Cardiac muscle cell (in vitro differentiated cells and primary cell): ENCODE data around the gene PTH1R. TPM values are rescaled to one million over a fixed set of nuclear protein-coding genes. Genes with fewer than 3 reads are reported as not detected.

Experiments used
- DNase-seq, 2 donors: peaks; one replicate each; pipeline versions ENCODE4 v3.0.0 to v3.0.0-alpha.2; 2010 to 2017; ENCODE audit warnings: low read depth in 1 of 2, low spot score in 1 of 2
- H3K27ac ChIP-seq: fragments of 200-600 bp; sonication (generic); 2 replicates; pipeline ENCODE4 v1.5.1; 2016
- H3K27me3 ChIP-seq: fragments of 200-600 bp; sonication (generic); 2 replicates; pipeline ENCODE4 v1.6.0; 2016; ENCODE audit warnings: control low read depth
- H3K36me3 ChIP-seq: fragments of 200-600 bp; sonication (generic); 2 replicates; pipeline ENCODE4 v1.5.1; 2016; ENCODE audit warnings: control low read depth
- H3K4me1 ChIP-seq: fragments of 200-600 bp; sonication (generic); 2 replicates; pipeline ENCODE4 v1.8.1; 2017; ENCODE audit warnings: low read depth, mild to moderate bottlenecking, mixed run types
- H3K4me3 ChIP-seq: fragments of 200-600 bp; sonication (generic); 2 replicates; pipeline ENCODE4 v1.5.1; 2016; ENCODE audit warnings: mild to moderate bottlenecking
- H3K9me3 ChIP-seq: fragments of 200-600 bp; sonication (generic); 2 replicates; pipeline ENCODE4 v1.5.1; 2017; ENCODE audit warnings: low read depth, mild to moderate bottlenecking, control low read depth
- CTCF ChIP-seq: IDR thresholded peaks from 2 replicates; pipeline ENCODE4 v1.5.1; 2012; ENCODE audit warnings: low read depth, mild to moderate bottlenecking, low read length
- polyA plus RNA-seq: library from polyadenylated mRNA; unstranded; fragments of >200 nt; fragmentation: Nextera tagmentation; extraction: Ambion mirVana; gene quantifications from 2 replicates; pipeline ENCODE4 v1.2.1, GENCODE V29; 2016
- total RNA-seq: library from RNA; depleted of rRNA; stranded (reverse); fragments of >200 nt; gene quantifications from 2 replicates; pipeline ENCODE4 v1.2.3, GENCODE V29; 2016

The PTH1R gene
- total and polyA plus RNA-seq, 2 experiments from 2014 or later, result 112 to 121 TPM

GRCh38 chr3:46889381-46890110, 12.0 kb downstream of the PTH1R start:
- Histone ChIP-seq H3K4me1 (peaks cover 59% of the 10 kb centered on the region), H3K36me3 (no peaks in the 10 kb centered on the region), H3K27me3 (no peaks in the 10 kb centered on the region), H3K9me3 (no peaks in the 10 kb centered on the region), H3K4me3 (no peak overlapping the region), H3K27ac (peak overlapping the region; percentile 3)
- no peak for TF ChIP-seq CTCF
- peak; percentile 55 to 70 for DNase-seq

- H3K4me3 ChIP-seq, result no peak overlapping the region
- H3K27ac ChIP-seq, result no peak overlapping the region
- no peaks in the 10 kb centered on the region for H3K9me3 ChIP-seq
- H3K4me1 ChIP-seq, result peaks cover 55% of the 10 kb centered on the region
- no peak for TF ChIP-seq CTCF
- H3K27me3 ChIP-seq, result no peaks in the 10 kb centered on the region
- no peaks in the 10 kb centered on the region for H3K36me3 ChIP-seq
- no peak for DNase-seq
Measured at GRCh38 chr3:46890132-46890531, 12.6 kb downstream of the PTH1R start.

- TF ChIP-seq CTCF, result no peak
- Histone ChIP-seq H3K4me1 (peaks cover 55% of the 10 kb centered on the region), H3K27ac (no peak overlapping the region), H3K36me3 (no peaks in the 10 kb centered on the region), H3K9me3 (no peaks in the 10 kb centered on the region), H3K27me3 (no peaks in the 10 kb centered on the region), H3K4me3 (no peak overlapping the region)
- no peak for DNase-seq
Measured at GRCh38 chr3:46891132-46891531, 13.6 kb downstream of the PTH1R start.

- Histone ChIP-seq H3K27me3 (no peaks in the 10 kb centered on the region), H3K36me3 (no peaks in the 10 kb centered on the region), H3K4me3 (peak overlapping the region; percentile 2), H3K27ac (peak overlapping the region; percentile 68), H3K9me3 (no peaks in the 10 kb centered on the region), H3K4me1 (peaks cover 55% of the 10 kb centered on the region)
- no peak for TF ChIP-seq CTCF
- DNase-seq, result peak; percentile 80 to 94
Measured at GRCh38 chr3:46892285-46893145, 15.0 kb downstream of the PTH1R start.

GRCh38 chr3:46893146-46893748, 15.7 kb downstream of the PTH1R start:
- H3K36me3 ChIP-seq, result no peaks in the 10 kb centered on the region
- peak overlapping the region; percentile 68 for H3K27ac ChIP-seq
- H3K4me1 ChIP-seq, result peaks cover 51% of the 10 kb centered on the region
- no peaks in the 10 kb centered on the region for H3K27me3 ChIP-seq
- TF ChIP-seq CTCF, result no peak
- no peak overlapping the region for H3K4me3 ChIP-seq
- peak in 1 of 2 donors; percentile 31 for DNase-seq
- no peaks in the 10 kb centered on the region for H3K9me3 ChIP-seq
